HG03432 (cell line): ENCODE data around the gene ICA1.
A peak's percentile ranks its signal among the peaks of the same experiment; 100 is the strongest.
"Not testable (repeated sequence)": the region's sequence is repeated elsewhere in the genome, so short reads cannot be mapped to it uniquely, and the experiment has no call there.

Experiments used
- ATAC-seq: cut with Tn5 transposase; IDR thresholded peaks from one replicate; pipeline ENCODE4 v1.9.1; 2021; ENCODE audit warnings: mild to moderate bottlenecking, moderate library complexity; ENCODE audit not compliant: unreplicated experiment

The ICA1 gene

GRCh38 chr7:8261711-8262695 lies at the start of gene ICA1:
ICA1 (minus strand) TSS chr7:8262167; CDS start chr7:8235926, 26,241 bp downstream.
- ATAC-seq = peak; percentile 79

GRCh38 chr7:8310876-8311275 lies 48.9 kb upstream of the ICA1 start:
- ATAC-seq = no peak

- ATAC-seq = no peak
Measured at GRCh38 chr7:8305625-8306388, 43.8 kb upstream of the ICA1 start.

- no peak for ATAC-seq
Measured at GRCh38 chr7:8305104-8305503, 43.1 kb upstream of the ICA1 start.

GRCh38 chr7:8303904-8304528 lies 42.0 kb upstream of the ICA1 start:
- no peak for ATAC-seq

DNA sequence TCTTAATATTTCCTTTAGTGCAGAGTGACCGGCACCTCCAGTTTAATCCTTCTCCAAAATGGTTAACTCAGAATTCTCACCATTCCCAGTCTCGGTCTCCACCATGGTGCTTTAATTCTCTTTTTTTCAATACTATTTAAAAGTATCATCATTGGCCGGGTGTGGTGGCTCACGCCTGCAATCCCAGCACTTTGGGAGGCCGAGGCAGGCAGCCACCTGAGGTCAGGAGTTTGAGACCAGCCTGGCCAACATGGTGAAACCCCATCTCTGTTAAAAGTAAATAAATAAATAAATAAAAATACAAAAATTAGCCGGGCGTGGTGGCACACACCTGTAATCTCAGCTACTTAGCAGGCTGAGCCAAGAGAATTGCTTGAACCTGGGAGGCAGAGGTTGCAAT lies 35.1 kb upstream of the ICA1 start:
- ATAC-seq = not testable (repeated sequence)

GRCh38 chr7:8296362-8296659 lies 34.3 kb upstream of the ICA1 start:
- peak; percentile 33 for ATAC-seq

- peak; percentile 99 for ATAC-seq
Measured at GRCh38 chr7:8295638-8296361, 33.8 kb upstream of the ICA1 start.

- ATAC-seq = no peak
Measured at GRCh38 chr7:8291397-8292141, 29.6 kb upstream of the ICA1 start.

GRCh38 chr7:8290645-8291308 lies 28.8 kb upstream of the ICA1 start:
- no peak for ATAC-seq

DNA sequence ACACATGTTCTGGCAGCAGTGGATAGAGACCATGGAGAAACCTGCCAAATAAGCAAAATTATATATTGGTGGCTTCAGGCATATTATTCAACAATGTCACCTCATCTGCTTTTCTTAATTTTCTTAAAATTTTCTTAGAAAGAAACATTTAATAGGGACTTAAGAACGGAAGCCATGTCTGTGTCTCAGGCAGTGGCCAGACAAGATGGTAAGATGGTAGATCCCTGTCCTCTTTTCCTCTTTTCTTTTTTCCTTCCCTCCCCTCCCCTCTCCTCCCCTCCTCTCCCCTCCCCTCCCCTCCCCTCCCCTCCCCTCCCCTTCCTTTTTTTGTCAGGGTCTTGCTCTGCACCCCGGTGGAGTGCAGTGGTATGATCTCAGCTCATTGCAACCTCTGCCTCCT lies 24.2 kb upstream of the ICA1 start:
- no peak for ATAC-seq

- ATAC-seq = no peak
Measured at GRCh38 chr7:8285155-8285554, 23.2 kb upstream of the ICA1 start.

GRCh38 chr7:8284606-8285005 lies 22.6 kb upstream of the ICA1 start:
- ATAC-seq = no peak

- no peak for ATAC-seq
Measured at GRCh38 chr7:8283968-8284367, 22.0 kb upstream of the ICA1 start.

- no peak for ATAC-seq
Measured at GRCh38 chr7:8282871-8283270, 20.9 kb upstream of the ICA1 start.

DNA sequence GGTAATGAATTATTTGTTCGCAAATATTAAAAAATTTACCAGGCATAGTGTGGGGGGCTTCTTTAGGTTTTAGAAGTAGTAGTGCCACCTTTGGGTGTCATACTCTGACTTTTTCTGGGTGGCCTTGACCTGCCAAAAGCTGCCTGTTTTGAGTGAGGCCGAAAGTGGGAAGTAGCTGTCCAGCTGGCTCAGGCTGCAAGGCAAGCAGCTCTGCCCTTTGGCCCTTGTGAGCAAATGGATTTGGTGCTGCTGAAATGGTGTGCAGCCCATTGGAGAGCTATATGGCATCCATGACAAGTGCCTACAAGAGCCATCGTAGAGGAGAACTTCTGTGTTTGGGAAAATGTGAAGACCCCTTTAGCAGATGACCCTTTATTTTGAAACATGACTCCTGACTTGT lies 20.2 kb upstream of the ICA1 start:
- no peak for ATAC-seq

DNA sequence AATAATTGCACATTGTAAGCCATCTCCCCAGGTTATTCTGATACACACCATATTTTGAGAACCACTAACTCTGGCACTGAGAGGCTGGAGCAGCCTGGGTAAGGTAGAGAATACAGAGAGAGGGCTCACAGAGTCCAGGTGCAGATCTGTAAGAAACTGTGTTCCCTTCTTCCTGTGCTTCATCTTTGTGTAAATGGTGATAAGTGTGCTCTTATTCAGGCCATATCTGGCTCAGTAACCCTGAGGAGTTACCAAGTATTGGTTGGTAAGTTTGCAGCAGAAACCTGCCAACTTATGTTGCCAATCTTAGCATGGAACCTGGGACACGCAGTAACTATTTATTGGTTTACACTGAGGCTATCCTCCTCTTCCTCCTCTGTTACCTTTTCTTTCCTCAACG lies 16.2 kb upstream of the ICA1 start:
- no peak for ATAC-seq

GRCh38 chr7:8277394-8277982 lies 15.5 kb upstream of the ICA1 start:
- ATAC-seq = no peak

GRCh38 chr7:8274589-8274988 lies 12.6 kb upstream of the ICA1 start:
- ATAC-seq = no peak
